D341Med (cell line): ENCODE data around the gene ATP6V0D1.

Experiments
- DNase-seq: peaks from one replicate; pipeline ENCODE4 v3.0.0; 2012; ENCODE audit warnings: low spot score

Gene ATP6V0D1

GRCh38 chr16:67407176-67407787 lies 73.7 kb downstream of the ATP6V0D1 start:
- no peak for DNase-seq

GRCh38 chr16:67406111-67406971 lies 74.6 kb downstream of the ATP6V0D1 start:
- no peak for DNase-seq

GRCh38 chr16:67405336-67405735 lies 75.6 kb downstream of the ATP6V0D1 start:
- DNase-seq = no peak

GRCh38 chr16:67404740-67405226 lies 76.2 kb downstream of the ATP6V0D1 start:
- no peak for DNase-seq

- no peak for DNase-seq
Observed at GRCh38 chr16:67403976-67404555, 76.9 kb downstream of the ATP6V0D1 start.

- no peak for DNase-seq
Observed at GRCh38 chr16:67400901-67401300, 80.1 kb downstream of the ATP6V0D1 start.

GRCh38 chr16:67399749-67400704 lies 80.9 kb downstream of the ATP6V0D1 start:
- DNase-seq = no peak

GRCh38 chr16:67399218-67399733 lies 81.7 kb downstream of the ATP6V0D1 start:
- DNase-seq = peak; percentile 86

- DNase-seq = no peak
Observed at GRCh38 chr16:67398546-67399217, 82.3 kb downstream of the ATP6V0D1 start.

GRCh38 chr16:67397812-67398545 lies 83.0 kb downstream of the ATP6V0D1 start:
- no peak for DNase-seq

- peak; percentile 22 for DNase-seq
Observed at GRCh38 chr16:67397036-67397801, 83.7 kb downstream of the ATP6V0D1 start.

GRCh38 chr16:67396159-67397035 lies 84.6 kb downstream of the ATP6V0D1 start:
- DNase-seq = peak; percentile 90

- peak; percentile 80 for DNase-seq
Observed at GRCh38 chr16:67395458-67396158, 85.3 kb downstream of the ATP6V0D1 start.

- DNase-seq = peak; percentile 16
Observed at GRCh38 chr16:67395105-67395457, 85.9 kb downstream of the ATP6V0D1 start.

GRCh38 chr16:67394155-67395104 lies 86.5 kb downstream of the ATP6V0D1 start:
- peak; percentile 19 for DNase-seq

- no peak for DNase-seq
Observed at GRCh38 chr16:67393788-67394154, 87.2 kb downstream of the ATP6V0D1 start.
